Gastrocnemius medialis (tissue), 4 donors: ENCODE results near the gene GRAP.

Experiments
- POLR2A ChIP-seq, 2 donors: fragments of 450-650 bp; IDR thresholded peaks; one replicate each; pipeline ENCODE4 v1.6.1; 2017; ENCODE audit warnings: antibody characterized with exemption in 2 of 2, mild to moderate bottlenecking in 2 of 2, moderate library complexity in 2 of 2
- TF ChIP-seq, protein P1 (sequence below), 5 experiments: fragments of 450-650 bp in 3 of 5; fragments of 200-600 bp in 2 of 5; sonication (generic) in 2 of 5; IDR thresholded peaks in 4 of 5; conservative IDR thresholded peaks in 1 of 5; 1 replicate in 4 of 5; 2 replicates in 1 of 5; pipeline ENCODE4 v1.5.1; 2016 to 2019; ENCODE audit warnings: antibody characterized with exemption in 5 of 5, mild to moderate bottlenecking in 3 of 5, moderate library complexity in 3 of 5

DNA sequence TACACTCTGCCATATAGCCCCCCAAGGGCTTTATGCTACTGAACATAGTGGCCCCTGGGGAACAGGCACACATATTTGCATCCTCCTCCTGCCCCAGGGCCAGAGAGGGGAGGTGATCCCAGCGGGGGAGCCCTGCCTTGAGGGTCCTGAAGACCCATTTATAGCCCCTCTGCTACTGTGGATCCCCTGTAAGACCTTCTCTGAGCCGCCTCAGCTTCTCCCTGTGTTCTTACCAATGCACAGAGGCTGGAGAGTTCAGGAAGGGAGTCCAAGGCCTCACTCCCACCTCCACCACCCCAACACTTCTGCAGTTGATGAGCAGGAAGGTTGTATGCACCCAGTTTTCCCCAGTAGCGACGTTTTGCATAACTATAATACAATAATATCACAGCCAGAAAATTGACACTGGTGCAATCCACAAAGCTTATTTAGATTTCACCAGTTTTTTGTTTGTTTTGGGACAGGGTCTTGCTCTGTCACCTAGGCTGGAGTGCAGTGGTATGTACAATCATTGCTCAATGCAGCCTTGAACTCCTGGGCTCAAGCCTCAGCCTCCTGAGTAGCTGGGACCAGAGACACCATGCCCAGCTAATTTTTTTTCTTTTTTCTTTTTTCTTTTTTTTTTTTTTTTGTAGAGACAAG lies 40.8 kb downstream of the GRAP start:
- TF ChIP-seq, protein P1, sequence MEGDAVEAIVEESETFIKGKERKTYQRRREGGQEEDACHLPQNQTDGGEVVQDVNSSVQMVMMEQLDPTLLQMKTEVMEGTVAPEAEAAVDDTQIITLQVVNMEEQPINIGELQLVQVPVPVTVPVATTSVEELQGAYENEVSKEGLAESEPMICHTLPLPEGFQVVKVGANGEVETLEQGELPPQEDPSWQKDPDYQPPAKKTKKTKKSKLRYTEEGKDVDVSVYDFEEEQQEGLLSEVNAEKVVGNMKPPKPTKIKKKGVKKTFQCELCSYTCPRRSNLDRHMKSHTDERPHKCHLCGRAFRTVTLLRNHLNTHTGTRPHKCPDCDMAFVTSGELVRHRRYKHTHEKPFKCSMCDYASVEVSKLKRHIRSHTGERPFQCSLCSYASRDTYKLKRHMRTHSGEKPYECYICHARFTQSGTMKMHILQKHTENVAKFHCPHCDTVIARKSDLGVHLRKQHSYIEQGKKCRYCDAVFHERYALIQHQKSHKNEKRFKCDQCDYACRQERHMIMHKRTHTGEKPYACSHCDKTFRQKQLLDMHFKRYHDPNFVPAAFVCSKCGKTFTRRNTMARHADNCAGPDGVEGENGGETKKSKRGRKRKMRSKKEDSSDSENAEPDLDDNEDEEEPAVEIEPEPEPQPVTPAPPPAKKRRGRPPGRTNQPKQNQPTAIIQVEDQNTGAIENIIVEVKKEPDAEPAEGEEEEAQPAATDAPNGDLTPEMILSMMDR (IDR thresholded peaks at IDR 0.05 in 4 of 5, conservative IDR thresholded peaks at IDR 0.05 in 1 of 5) = no peak
- TF ChIP-seq POLR2A (IDR thresholded peaks at IDR 0.05) = no peak
